HepG2 (cell line): ENCODE results near the gene TEX19. TPM values are rescaled to one million over a fixed set of nuclear protein-coding genes. Genes with fewer than 3 reads are reported as not detected.

Experiments
- HNF4G ChIP-seq, 2 experiments: sonication (generic) in 1 of 2; formaldehyde crosslinking in 1 of 2; IDR thresholded peaks; 2 replicates each; pipeline versions ENCODE4 v1.4.0 to v1.6.1; 2011 to 2020; ENCODE audit warnings: borderline replicate concordance in 2 of 2, low read depth in 2 of 2, mild to moderate bottlenecking in 2 of 2, low read length in 1 of 2, missing genetic modification reagents in 1 of 2, moderate library complexity in 1 of 2
- HNRNPK ChIP-seq: fragments of 200-400 bp; formaldehyde crosslinking; IDR thresholded peaks from 2 replicates; pipeline ENCODE4 v1.6.1; 2018; ENCODE audit warnings: low read length, low read depth, moderate library complexity, mild to moderate bottlenecking; ENCODE audit not compliant: poor library complexity, severe bottlenecking
- PREB ChIP-seq: sonication (generic); formaldehyde crosslinking; IDR thresholded peaks from 2 replicates; pipeline ENCODE4 v1.4.0; 2020; ENCODE audit warnings: missing genetic modification reagents
- RELA ChIP-seq: sonication (generic); formaldehyde crosslinking; IDR thresholded peaks from 2 replicates; pipeline ENCODE4 v1.4.0; 2020; ENCODE audit warnings: missing genetic modification reagents
- TP53 ChIP-seq: sonication (generic); formaldehyde crosslinking; conservative IDR thresholded peaks from 2 replicates; pipeline ENCODE4 v1.4.0; 2020; ENCODE audit warnings: missing genetic modification reagents
- ZBTB4 ChIP-seq: sonication (generic); formaldehyde crosslinking; IDR thresholded peaks from 2 replicates; pipeline ENCODE4 v1.4.0; 2020; ENCODE audit warnings: missing genetic modification reagents, mild to moderate bottlenecking, borderline replicate concordance
- ZHX2 ChIP-seq, 2 experiments: sonication (generic) in 1 of 2; formaldehyde crosslinking in 1 of 2; IDR thresholded peaks; 2 replicates each; pipeline versions ENCODE4 v1.6.1 to v1.9.0; 2014 to 2022; ENCODE audit warnings: antibody characterized with exemption in 1 of 2, borderline replicate concordance in 1 of 2, inconsistent platforms in 1 of 2, low read depth in 1 of 2, missing genetic modification reagents in 1 of 2
- ZNF496 ChIP-seq: sonication (generic); formaldehyde crosslinking; IDR thresholded peaks from 2 replicates; pipeline ENCODE4 v1.8.1; 2023; ENCODE audit warnings: mild to moderate bottlenecking, moderate library complexity, missing genetic modification reagents; ENCODE audit not compliant: insufficient replicate concordance
- ZNF569 ChIP-seq: sonication (generic); formaldehyde crosslinking; IDR thresholded peaks from 2 replicates; pipeline ENCODE4 v1.5.0; 2020; ENCODE audit warnings: mild to moderate bottlenecking, missing genetic modification reagents, moderate library complexity, borderline replicate concordance
- polyA plus RNA-seq, 8 experiments: library from polyadenylated mRNA; depleted of rRNA in 3 of 8; stranded (reverse) in 7 of 8; unstranded in 1 of 8; fragments of >200 nt; fragmentation: Illumina TruSeq in 4 of 8; extraction: Trizol in 4 of 8; gene quantifications; 2 replicates each; pipeline versions ENCODE4 v1.2.1 to v1.2.3, GENCODE V29; 2011 to 2016; ENCODE audit warnings: low read depth in 4 of 8, missing spikeins in 1 of 8, mixed read lengths in 1 of 8; ENCODE audit not compliant: insufficient read depth in 1 of 8
- total RNA-seq, 5 experiments: library from RNA; depleted of rRNA; stranded (reverse); fragments of >200 nt; fragmentation: Illumina TruSeq; extraction: Trizol; gene quantifications; 2 replicates each; pipeline ENCODE4 v1.2.3, GENCODE V29; 2016; ENCODE audit warnings: low read depth in 1 of 5
- TF ChIP-seq, protein P1 (sequence below): sonication (generic); formaldehyde crosslinking; IDR thresholded peaks from 2 replicates; pipeline ENCODE4 v1.5.1; 2020; ENCODE audit warnings: missing genetic modification reagents, mild to moderate bottlenecking, borderline replicate concordance
- TF ChIP-seq, protein P2 (sequence below): sonication (generic); formaldehyde crosslinking; IDR thresholded peaks from 2 replicates; pipeline ENCODE4 v1.4.0; 2020; ENCODE audit warnings: mild to moderate bottlenecking, missing genetic modification reagents

Gene TEX19
- total and polyA plus RNA-seq, 2 of the 13 experiments (the other 11 are each of a cell fraction or from before 2014, with no cell fraction given), result 1.3 to 6.0 TPM

DNA sequence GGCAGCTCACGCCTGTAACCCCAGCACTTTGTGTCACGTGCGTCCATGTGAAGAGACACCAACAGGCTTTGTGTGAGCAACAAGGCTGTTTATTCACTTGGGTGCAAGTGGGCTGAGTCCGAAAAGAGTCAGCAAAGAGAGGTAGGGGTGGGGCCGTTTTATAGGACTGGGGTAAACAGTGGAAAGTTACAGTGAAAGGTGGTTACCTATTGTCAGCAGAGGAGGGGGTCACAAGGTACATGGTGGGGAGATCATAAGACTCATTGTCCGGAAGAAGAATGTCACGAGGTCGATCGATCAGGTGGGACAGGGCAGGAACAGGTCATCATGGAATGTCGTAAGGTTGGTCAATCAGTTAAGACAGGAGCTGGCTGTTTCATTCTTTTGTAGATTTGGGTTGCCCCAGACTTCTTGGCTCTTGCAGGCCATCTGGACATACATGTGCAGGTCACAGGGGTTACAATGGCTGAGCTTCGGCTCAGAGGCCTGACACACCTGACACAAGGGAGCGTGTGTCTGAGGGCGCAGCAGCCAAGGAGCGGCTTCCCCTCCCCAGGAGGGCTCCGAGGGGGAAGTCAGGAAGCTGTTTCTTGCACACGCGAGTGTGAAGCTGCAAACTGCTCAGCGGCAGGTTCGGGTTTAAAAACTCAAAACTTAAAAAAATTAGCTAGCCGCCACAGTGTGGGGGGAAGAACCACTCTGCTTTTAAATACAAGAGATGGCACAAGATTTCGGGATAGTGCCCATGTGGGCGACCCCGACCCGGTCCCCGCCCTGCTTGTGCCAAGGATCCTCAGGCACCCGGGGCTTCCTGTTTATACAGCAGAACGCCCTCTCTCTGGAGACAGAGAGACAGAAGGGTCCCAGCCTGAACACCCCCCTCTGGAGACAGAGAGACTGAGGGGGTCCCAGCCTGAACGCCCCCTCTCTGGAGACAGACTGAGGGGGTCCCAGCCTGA is 12.4 kb upstream of the TEX19 start (continued):
- TF ChIP-seq, protein P1, sequence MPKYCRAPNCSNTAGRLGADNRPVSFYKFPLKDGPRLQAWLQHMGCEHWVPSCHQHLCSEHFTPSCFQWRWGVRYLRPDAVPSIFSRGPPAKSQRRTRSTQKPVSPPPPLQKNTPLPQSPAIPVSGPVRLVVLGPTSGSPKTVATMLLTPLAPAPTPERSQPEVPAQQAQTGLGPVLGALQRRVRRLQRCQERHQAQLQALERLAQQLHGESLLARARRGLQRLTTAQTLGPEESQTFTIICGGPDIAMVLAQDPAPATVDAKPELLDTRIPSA (CRISPR knock-in tag), result no peak; the same call in 1 of the 2 replicates
- TF ChIP-seq HNRNPK (no peak), RELA (0 out of 2 replicates have a peak, but pooled peaks have one; percentile 72), ZNF569 (CRISPR knock-in tag) (no peak), ZHX2 (IDR thresholded peaks at IDR 0.05; ENCODE audit: low read depth) (peak; percentile 84), ZHX2 (CRISPR knock-in tag; IDR thresholded peaks at IDR 0.05; ENCODE audit: borderline replicate concordance) (0 out of 2 replicates have a peak, but pooled peaks have one; percentile 40), TP53 (CRISPR knock-in tag) (peak; percentile 61; the same call in 1 of the 2 replicates), PREB (CRISPR knock-in tag) (no peak), HNF4G (IDR thresholded peaks at IDR 0.05; ENCODE audit: borderline replicate concordance, low read depth, low read length) (peak; percentile 67; the same call in 1 of the 2 replicates), HNF4G (CRISPR knock-in tag; IDR thresholded peaks at IDR 0.05; ENCODE audit: borderline replicate concordance, low read depth) (peak; percentile 74; the same call in 1 of the 2 replicates), ZBTB4 (CRISPR knock-in tag) (peak; percentile 93; the same call in 1 of the 2 replicates), ZNF496 (CRISPR knock-in tag) (no peak)
- TF ChIP-seq, protein P2, sequence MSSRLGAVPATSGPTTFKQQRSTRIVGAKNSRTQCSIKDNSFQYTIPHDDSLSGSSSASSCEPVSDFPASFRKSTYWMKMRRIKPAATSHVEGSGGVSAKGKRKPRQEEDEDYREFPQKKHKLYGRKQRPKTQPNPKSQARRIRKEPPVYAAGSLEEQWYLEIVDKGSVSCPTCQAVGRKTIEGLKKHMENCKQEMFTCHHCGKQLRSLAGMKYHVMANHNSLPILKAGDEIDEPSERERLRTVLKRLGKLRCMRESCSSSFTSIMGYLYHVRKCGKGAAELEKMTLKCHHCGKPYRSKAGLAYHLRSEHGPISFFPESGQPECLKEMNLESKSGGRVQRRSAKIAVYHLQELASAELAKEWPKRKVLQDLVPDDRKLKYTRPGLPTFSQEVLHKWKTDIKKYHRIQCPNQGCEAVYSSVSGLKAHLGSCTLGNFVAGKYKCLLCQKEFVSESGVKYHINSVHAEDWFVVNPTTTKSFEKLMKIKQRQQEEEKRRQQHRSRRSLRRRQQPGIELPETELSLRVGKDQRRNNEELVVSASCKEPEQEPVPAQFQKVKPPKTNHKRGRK (CRISPR knock-in tag), result no peak
